Gastroesophageal sphincter (tissue), 3 donors: ENCODE data around the gene KISS1.

ENCODE experiments used
- POLR2A ChIP-seq, 2 donors: fragments of 450-650 bp; IDR thresholded peaks; one replicate each; pipeline ENCODE4 v1.6.1; 2017; ENCODE audit warnings: antibody characterized with exemption in 2 of 2, mild to moderate bottlenecking in 2 of 2, moderate library complexity in 1 of 2
- TF ChIP-seq, protein P1 (sequence below), 4 experiments: fragments of 200-600 bp in 2 of 4; fragments of 450-650 bp in 2 of 4; sonication (generic) in 1 of 4; IDR thresholded peaks; one replicate each; pipeline ENCODE4 v1.5.1; 2017 to 2019; ENCODE audit warnings: antibody characterized with exemption in 4 of 4, mild to moderate bottlenecking in 2 of 4, moderate library complexity in 2 of 4

DNA sequence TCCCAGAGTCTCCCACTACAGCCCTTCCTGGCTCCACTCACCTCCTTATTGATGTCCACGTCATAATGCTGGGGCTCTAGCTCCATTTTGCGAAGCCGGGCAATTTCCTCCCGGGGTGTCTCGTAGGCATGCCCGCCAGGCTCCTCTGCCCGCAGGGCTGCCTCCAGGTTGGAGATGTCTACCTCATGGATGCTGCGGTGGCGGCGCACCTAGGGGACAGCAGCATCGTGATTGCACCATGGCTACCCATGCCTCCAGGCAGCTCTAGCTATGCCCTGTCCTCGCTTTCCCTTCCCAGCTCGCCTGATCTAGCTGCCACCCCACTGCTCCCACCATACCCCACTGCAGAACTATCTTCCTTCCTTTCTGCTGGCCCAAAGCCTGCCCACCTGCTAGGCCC, 32.6 kb upstream of the KISS1 start:
- TF ChIP-seq, protein P1, sequence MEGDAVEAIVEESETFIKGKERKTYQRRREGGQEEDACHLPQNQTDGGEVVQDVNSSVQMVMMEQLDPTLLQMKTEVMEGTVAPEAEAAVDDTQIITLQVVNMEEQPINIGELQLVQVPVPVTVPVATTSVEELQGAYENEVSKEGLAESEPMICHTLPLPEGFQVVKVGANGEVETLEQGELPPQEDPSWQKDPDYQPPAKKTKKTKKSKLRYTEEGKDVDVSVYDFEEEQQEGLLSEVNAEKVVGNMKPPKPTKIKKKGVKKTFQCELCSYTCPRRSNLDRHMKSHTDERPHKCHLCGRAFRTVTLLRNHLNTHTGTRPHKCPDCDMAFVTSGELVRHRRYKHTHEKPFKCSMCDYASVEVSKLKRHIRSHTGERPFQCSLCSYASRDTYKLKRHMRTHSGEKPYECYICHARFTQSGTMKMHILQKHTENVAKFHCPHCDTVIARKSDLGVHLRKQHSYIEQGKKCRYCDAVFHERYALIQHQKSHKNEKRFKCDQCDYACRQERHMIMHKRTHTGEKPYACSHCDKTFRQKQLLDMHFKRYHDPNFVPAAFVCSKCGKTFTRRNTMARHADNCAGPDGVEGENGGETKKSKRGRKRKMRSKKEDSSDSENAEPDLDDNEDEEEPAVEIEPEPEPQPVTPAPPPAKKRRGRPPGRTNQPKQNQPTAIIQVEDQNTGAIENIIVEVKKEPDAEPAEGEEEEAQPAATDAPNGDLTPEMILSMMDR (IDR thresholded peaks at IDR 0.05) = no peak
- no peak for TF ChIP-seq POLR2A (IDR thresholded peaks at IDR 0.05)
